GM06990 (cell line): ENCODE measurements around the gene NDUFA13.

Source experiments
- DNase-seq: peaks from one replicate; pipeline ENCODE4 v3.0.0-alpha.2; 2011; ENCODE audit not compliant: insufficient read length; ENCODE audit errors: extremely low read depth
- H3K27me3 ChIP-seq: replicated peaks from 2 replicates; pipeline ENCODE4 v1.6.0; 2011; ENCODE audit warnings: low read length; ENCODE audit not compliant: control insufficient read depth, insufficient read depth
- H3K36me3 ChIP-seq: 2 replicates; pipeline ENCODE4 v1.5.1; 2011; ENCODE audit warnings: low read length; ENCODE audit not compliant: control insufficient read depth, insufficient read depth
- H3K4me3 ChIP-seq: replicated peaks from 2 replicates; pipeline ENCODE4 v1.5.1; 2011; ENCODE audit warnings: low read depth, mild to moderate bottlenecking, control low read depth, low read length
- CTCF ChIP-seq: IDR thresholded peaks from 2 replicates; pipeline ENCODE4 v1.5.1; 2011; ENCODE audit warnings: low read length, control low read depth, mild to moderate bottlenecking, inconsistent platforms; ENCODE audit not compliant: insufficient read depth, poor library complexity, severe bottlenecking

The NDUFA13 gene

GRCh38 chr19:19542507-19542906, 26.5 kb downstream of the NDUFA13 start:
- DNase-seq, result no peak
- no peaks in the 10 kb centered on the region for H3K27me3 ChIP-seq
- no peak for TF ChIP-seq CTCF
- H3K36me3 ChIP-seq, result no peaks in the 10 kb centered on the region
- H3K4me3 ChIP-seq, result no peak overlapping the region

- Histone ChIP-seq H3K27me3 (no peaks in the 10 kb centered on the region), H3K4me3 (no peak overlapping the region), H3K36me3 (no peaks in the 10 kb centered on the region)
- no peak for TF ChIP-seq CTCF
- no peak for DNase-seq
Observed at GRCh38 chr19:19543101-19543500, 27.1 kb downstream of the NDUFA13 start.

GRCh38 chr19:19543640-19544039, 27.6 kb downstream of the NDUFA13 start:
- no peaks in the 10 kb centered on the region for H3K36me3 ChIP-seq
- no peaks in the 10 kb centered on the region for H3K27me3 ChIP-seq
- DNase-seq, result no peak
- H3K4me3 ChIP-seq, result no peak overlapping the region
- TF ChIP-seq CTCF, result no peak

GRCh38 chr19:19544257-19544953, 28.4 kb downstream of the NDUFA13 start:
- no peak for TF ChIP-seq CTCF
- no peak for DNase-seq
- Histone ChIP-seq H3K27me3 (no peaks in the 10 kb centered on the region), H3K4me3 (no peak overlapping the region), H3K36me3 (no peaks in the 10 kb centered on the region)

GRCh38 chr19:19544954-19545591, 29.0 kb downstream of the NDUFA13 start:
- TF ChIP-seq CTCF, result no peak
- DNase-seq, result no peak
- no peaks in the 10 kb centered on the region for H3K36me3 ChIP-seq
- H3K4me3 ChIP-seq, result no peak overlapping the region
- H3K27me3 ChIP-seq, result no peaks in the 10 kb centered on the region

GRCh38 chr19:19545707-19546106, 29.7 kb downstream of the NDUFA13 start:
- Histone ChIP-seq H3K27me3 (no peaks in the 10 kb centered on the region), H3K36me3 (no peaks in the 10 kb centered on the region), H3K4me3 (no peak overlapping the region)
- DNase-seq, result no peak
- no peak for TF ChIP-seq CTCF
